Activated T-cell treated with anti-CD3 and anti-CD28 coated beads, Interleukin-2, amount 50 U/mL, for 48 hours (primary cell): ENCODE data around the gene HCRTR1.

Source experiments
- DNase-seq, 2 experiments: peaks; one replicate each; pipeline ENCODE4 v3.0.0-alpha.2; 2020

The HCRTR1 gene

GRCh38 chr1:31650161-31651088 lies 32.9 kb downstream of the HCRTR1 start:
- DNase-seq: no peak

GRCh38 chr1:31651089-31651420 lies 33.6 kb downstream of the HCRTR1 start:
- no peak for DNase-seq

- no peak for DNase-seq
These were observed 34.3 kb downstream of the HCRTR1 start for GRCh38 chr1:31651766-31652165.

- no peak for DNase-seq
These were observed 35.5 kb downstream of the HCRTR1 start for GRCh38 chr1:31652891-31653499.

GRCh38 chr1:31653717-31654473 lies 36.4 kb downstream of the HCRTR1 start:
- DNase-seq: no peak

- DNase-seq: no peak
These were observed 36.9 kb downstream of the HCRTR1 start for GRCh38 chr1:31654474-31654776.

GRCh38 chr1:31655104-31655503 lies 37.6 kb downstream of the HCRTR1 start:
- no peak for DNase-seq

GRCh38 chr1:31655756-31656155 lies 38.3 kb downstream of the HCRTR1 start:
- no peak for DNase-seq

GRCh38 chr1:31657020-31657804 lies 39.7 kb downstream of the HCRTR1 start:
- DNase-seq: no peak

- DNase-seq: no peak
These were observed 40.6 kb downstream of the HCRTR1 start for GRCh38 chr1:31657972-31658510.

- DNase-seq: no peak
These were observed 41.2 kb downstream of the HCRTR1 start for GRCh38 chr1:31658721-31659120.

GRCh38 chr1:31659889-31660288 lies 42.4 kb downstream of the HCRTR1 start:
- DNase-seq: no peak

- DNase-seq: no peak
These were observed 43.5 kb downstream of the HCRTR1 start for GRCh38 chr1:31660871-31661455.

GRCh38 chr1:31661856-31662255 lies 44.4 kb downstream of the HCRTR1 start:
- DNase-seq: no peak

- no peak for DNase-seq
These were observed 45.0 kb downstream of the HCRTR1 start for GRCh38 chr1:31662463-31662862.

- DNase-seq: peak; percentile 79 to 81
These were observed 46.3 kb downstream of the HCRTR1 start for GRCh38 chr1:31663622-31664452.

GRCh38 chr1:31664528-31664927 lies 47.0 kb downstream of the HCRTR1 start:
- DNase-seq: no peak

- no peak for DNase-seq
These were observed 47.9 kb downstream of the HCRTR1 start for GRCh38 chr1:31665234-31665878.

GRCh38 chr1:31666263-31666963 lies 48.9 kb downstream of the HCRTR1 start:
- DNase-seq: no peak
